NOMO-1 treated with dmso at 0.1 percent for 144 hours (cell line): ENCODE data around the gene ELAVL4.

ENCODE experiments used
- DNase-seq: peaks from one replicate; lab custom pipeline; 2025; ENCODE audit not compliant: unreplicated experiment; lab: John Stamatoyannopoulos, UW

ELAVL4 gene

GRCh38 chr1:50177994-50178393 lies 69.3 kb downstream of the ELAVL4 start:
- no peak for DNase-seq

GRCh38 chr1:50179639-50180038 lies 70.9 kb downstream of the ELAVL4 start:
- no peak for DNase-seq

GRCh38 chr1:50180367-50180766 lies 71.6 kb downstream of the ELAVL4 start:
- no peak for DNase-seq

GRCh38 chr1:50181027-50181663 lies 72.4 kb downstream of the ELAVL4 start:
- no peak for DNase-seq

GRCh38 chr1:50183378-50184133 lies 74.8 kb downstream of the ELAVL4 start:
- no peak for DNase-seq

- DNase-seq = no peak
These were observed 80.6 kb downstream of the ELAVL4 start for GRCh38 chr1:50189369-50189768.

GRCh38 chr1:50193002-50193401 lies 84.3 kb downstream of the ELAVL4 start:
- no peak for DNase-seq

- no peak for DNase-seq
These were observed 86.5 kb downstream of the ELAVL4 start for GRCh38 chr1:50195205-50195604.

GRCh38 chr1:50196081-50196480 lies 87.4 kb downstream of the ELAVL4 start:
- no peak for DNase-seq

GRCh38 chr1:50197216-50197615 lies 88.5 kb downstream of the ELAVL4 start:
- no peak for DNase-seq

GRCh38 chr1:50208315-50208714 lies 99.6 kb downstream of the ELAVL4 start:
- no peak for DNase-seq

- no peak for DNase-seq
These were observed 100.0 kb downstream of the ELAVL4 start for GRCh38 chr1:50208756-50209155.

GRCh38 chr1:50209749-50210148 lies 101.0 kb downstream of the ELAVL4 start:
- no peak for DNase-seq

GRCh38 chr1:50213505-50213904 lies 104.8 kb downstream of the ELAVL4 start:
- no peak for DNase-seq

GRCh38 chr1:50214717-50215116 lies 106.0 kb downstream of the ELAVL4 start:
- DNase-seq = no peak

- no peak for DNase-seq
These were observed 109.8 kb downstream of the ELAVL4 start for GRCh38 chr1:50218344-50219120.

GRCh38 chr1:50228871-50229384 lies 120.2 kb downstream of the ELAVL4 start:
- DNase-seq = no peak

GRCh38 chr1:50231209-50231608 lies 122.5 kb downstream of the ELAVL4 start:
- DNase-seq = no peak

GRCh38 chr1:50232336-50232735 lies 123.6 kb downstream of the ELAVL4 start:
- no peak for DNase-seq

GRCh38 chr1:50236656-50237055 lies 127.9 kb downstream of the ELAVL4 start:
- no peak for DNase-seq

- DNase-seq = no peak
These were observed 128.3 kb downstream of the ELAVL4 start for GRCh38 chr1:50237056-50237455.

GRCh38 chr1:50243939-50244338 lies 135.2 kb downstream of the ELAVL4 start:
- no peak for DNase-seq
